GM19468 (cell line): ENCODE results near the gene ARID5B.
"Not testable (repeated sequence)": the region's sequence is repeated elsewhere in the genome, so short reads cannot be mapped to it uniquely, and the experiment has no call there.

Source experiments
- ATAC-seq: cut with Tn5 transposase; IDR thresholded peaks from one replicate; pipeline ENCODE4 v1.9.1; 2021; ENCODE audit warnings: mild to moderate bottlenecking, moderate library complexity, moderate number of reproducible peaks; ENCODE audit not compliant: unreplicated experiment; ENCODE audit errors: extremely low read depth

Gene ARID5B

DNA sequence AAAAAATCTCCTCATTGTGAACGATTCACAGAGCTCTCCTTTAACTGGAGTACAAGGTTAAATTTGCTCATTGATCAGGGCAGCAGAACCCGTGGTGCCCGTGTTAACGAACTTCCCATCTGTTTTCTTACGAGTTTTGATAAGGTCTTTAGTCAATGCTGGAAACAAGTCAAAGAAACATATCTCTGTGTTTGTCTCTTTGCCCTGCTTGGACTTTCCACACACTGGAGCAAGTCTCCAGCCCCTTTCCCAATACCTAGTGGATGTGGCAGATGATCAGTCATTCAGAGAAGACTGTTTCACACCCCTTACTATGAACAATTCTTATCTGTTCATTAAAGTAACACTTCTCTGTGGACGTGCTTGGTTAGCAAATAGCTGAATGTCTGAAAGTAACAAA, 121.3 kb downstream of the ARID5B start:
- ATAC-seq: no peak

DNA sequence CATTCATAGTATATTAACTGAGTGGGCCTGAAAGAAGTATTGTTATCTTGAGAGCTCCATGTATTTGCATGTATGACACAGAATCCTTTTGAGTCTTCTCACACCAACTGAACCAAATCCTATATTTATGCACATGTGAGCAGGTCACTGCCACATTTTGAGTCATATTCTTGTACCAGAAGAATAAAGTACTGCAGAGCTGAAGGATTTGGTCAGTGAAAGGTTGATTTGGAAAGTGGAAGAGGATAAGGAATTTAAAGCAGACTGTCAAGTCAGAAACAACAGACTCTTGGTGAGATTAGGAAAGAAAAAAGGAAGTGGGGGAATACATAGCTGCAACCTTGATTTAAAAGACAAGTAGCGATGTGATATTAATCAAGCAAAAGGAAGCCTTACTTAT, 121.8 kb downstream of the ARID5B start:
- no peak for ATAC-seq

DNA sequence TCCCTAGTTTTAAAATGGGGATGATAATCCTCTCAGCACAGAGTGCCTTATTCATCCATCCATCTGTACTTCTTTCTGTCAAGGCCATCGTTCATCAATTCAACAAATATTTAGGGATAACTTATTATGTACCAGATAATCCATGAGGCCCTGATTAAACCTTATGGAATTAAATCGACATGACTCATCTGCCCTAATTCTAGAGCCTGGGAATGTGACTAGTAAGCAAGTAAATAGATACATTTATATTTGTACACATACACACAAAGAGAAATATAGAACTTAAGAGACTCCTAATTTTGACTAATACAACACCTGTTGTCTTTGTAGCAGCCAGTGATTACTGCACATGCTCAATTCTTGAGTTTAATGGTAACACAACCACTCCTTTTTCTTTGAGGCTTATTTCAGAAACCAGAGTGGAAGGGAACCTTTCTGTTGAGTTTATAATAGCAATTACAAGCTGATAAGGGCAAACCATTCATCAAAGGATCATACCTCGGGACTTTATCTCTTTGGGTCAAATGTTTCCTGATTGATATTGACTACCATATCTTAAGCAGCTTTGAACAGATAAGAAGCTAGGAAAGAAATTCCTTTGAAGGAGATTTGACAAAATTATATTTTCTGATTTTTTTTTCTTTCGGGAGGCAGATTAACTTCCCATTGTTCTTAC, 122.7 kb downstream of the ARID5B start:
- no peak for ATAC-seq

GRCh38 chr10:62025134-62025794, 123.8 kb downstream of the ARID5B start:
- ATAC-seq: no peak

DNA sequence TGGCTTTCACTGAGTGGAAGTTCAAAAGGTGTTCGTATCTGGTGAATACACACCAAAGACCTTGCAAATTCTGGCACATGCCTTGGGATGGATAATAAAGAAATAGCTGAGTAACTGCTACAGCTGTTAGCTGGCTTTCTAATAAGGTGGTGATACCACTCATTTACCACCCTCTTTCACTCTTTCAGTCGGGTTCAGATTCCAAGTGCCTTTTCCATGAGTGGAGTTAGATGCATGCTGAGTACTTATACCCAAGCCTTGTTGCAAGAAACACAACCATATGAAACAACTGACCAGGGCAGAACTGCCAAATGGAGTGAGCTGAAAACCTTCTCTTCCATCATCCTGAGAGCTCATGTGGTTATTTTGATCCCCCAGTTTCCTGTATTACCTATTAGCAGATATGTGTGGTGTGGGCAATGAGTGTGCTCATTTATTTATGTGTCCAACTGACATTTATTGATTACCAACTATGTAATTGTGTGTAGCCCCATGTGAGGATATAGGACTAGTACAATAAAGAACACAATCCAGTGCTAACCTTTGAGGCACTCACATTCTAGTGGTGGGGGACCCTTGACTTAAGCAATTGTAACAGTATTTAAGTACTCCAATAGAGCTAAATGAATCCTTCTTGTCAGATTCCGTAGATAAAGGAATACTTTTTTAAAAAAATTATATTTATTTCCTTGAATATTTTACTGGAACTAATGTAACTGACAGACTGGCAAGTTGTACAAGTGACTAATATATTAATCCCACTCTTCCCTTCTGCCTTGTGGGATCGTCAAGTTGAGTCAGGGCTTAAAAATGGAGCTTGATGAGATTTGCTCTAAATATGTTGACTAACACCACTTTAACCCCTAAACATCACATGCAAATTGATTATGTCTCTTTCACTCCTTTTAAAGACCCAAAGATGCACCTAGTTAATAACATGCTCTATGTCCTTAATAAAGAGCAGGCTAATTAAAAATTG, 124.7 kb downstream of the ARID5B start:
- no peak for ATAC-seq

DNA sequence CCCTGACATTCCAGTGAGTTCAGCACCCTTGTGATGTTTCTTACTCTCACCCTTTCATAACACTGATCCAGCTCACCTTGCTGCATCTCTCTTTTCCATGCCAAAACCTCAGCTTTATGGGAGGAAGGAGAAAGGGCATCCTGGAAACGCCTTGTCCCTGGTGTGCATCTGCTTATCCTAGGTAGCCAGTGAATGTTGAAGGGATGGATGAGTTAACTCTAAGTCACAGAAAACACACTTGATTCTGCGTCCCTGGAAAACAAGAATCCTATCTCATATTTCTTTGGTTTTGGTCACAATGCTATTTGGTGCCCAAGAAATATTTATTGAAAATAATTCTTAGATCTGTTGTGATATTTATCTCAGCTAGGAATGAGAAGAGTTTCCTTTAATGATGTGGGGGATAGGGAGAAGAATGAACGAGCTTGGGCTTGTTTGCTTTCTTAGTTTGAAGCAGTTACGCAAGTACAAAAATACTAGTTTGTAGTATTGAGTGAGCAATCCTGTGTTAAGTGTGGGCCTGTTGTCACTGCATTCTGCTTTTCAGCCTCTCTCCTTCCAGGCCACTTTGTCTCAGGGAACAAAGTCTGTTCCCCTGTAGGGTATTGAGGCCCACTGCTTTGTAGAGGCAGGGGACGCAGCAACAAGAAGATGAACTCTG, 126.5 kb downstream of the ARID5B start:
- ATAC-seq: no peak

DNA sequence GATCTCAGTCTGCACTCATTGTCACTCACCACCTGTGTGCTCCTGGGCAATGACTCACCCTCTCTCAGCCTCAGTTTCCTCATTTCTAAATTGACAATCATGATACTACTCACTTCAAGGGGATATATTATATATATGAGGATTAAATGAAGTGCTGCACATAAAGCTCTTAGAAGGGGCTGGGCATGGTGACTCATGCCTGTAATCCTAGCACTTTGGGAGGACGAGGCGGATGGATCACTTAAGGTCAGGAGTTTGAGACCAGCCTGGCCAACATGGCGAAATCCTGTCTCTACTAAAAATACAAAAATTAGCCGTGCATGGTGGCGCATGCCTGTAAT, 127.0 kb downstream of the ARID5B start:
- not testable (repeated sequence) for ATAC-seq

- ATAC-seq: no peak
Measured at GRCh38 chr10:62029401-62029800, 127.9 kb downstream of the ARID5B start.

GRCh38 chr10:62031507-62031906, 130.0 kb downstream of the ARID5B start:
- ATAC-seq: no peak

- no peak for ATAC-seq
Measured at GRCh38 chr10:62033125-62033524, 131.6 kb downstream of the ARID5B start.

GRCh38 chr10:62034096-62034640, 132.7 kb downstream of the ARID5B start:
- ATAC-seq: no peak

- ATAC-seq: no peak
Measured at GRCh38 chr10:62036186-62037081, 134.9 kb downstream of the ARID5B start.

DNA sequence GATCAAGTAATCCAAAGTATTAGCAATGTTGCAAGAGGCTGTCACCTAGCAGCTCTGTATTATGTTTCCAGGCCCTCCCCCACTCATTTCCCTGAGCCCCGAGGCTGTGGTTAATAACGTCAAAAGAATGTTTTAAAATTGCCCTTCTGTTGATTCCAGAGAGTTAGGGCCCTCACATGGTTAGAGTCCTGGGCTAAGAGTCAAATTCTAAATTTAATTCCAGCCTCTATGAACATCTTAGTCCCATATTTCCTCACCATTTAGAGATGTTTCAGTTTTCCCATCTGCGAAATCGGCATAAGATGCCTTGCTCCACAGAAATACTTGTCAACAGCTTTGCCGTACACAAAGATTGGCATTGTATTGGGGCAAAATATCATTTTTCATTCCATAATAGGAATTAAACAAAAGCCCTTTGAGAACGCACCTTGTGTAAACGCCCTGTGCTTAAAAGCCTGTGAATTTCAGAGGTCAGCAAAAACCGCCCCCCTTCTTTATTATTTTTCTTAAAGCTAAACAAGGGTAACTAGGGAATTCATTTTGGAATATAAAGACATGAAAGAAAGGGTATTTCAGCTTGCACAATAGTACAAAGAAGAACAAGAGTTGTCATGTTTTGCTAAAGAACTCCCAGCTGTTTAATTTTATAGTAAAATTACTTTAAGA, 135.8 kb downstream of the ARID5B start:
- ATAC-seq: no peak

DNA sequence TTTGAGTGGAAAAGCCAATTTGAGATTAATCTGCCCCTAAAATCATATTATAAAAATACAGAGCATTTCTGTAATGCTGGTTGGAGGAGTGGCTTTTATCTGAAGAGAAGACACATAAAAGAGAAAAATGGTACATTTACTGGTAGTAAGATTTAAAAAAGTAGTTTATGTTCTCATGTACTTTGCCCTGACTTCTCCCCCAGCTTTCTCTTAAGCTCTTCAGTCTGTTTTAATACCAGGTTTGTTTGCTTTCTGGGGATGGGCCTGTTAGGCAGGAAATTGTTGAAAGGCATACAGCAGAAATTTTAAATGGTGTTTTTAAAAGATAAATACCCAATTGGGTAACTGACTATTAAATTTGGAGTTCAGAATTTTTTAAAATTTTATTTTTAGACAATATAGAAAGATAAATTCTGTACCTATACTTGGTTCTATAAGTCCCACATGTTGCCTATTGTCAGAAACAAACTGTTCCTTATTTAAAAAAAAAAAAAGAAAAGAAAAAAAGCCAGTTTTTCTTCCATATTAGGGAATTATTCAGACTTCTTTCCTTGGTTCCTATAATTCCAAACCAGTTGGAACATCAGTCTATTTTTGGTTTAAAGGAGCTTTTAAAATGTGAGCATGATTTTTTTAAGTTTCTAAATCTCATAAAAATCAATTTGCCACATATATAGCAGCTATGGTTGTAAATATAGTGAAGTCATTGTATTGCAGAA, 136.6 kb downstream of the ARID5B start:
- ATAC-seq: no peak

DNA sequence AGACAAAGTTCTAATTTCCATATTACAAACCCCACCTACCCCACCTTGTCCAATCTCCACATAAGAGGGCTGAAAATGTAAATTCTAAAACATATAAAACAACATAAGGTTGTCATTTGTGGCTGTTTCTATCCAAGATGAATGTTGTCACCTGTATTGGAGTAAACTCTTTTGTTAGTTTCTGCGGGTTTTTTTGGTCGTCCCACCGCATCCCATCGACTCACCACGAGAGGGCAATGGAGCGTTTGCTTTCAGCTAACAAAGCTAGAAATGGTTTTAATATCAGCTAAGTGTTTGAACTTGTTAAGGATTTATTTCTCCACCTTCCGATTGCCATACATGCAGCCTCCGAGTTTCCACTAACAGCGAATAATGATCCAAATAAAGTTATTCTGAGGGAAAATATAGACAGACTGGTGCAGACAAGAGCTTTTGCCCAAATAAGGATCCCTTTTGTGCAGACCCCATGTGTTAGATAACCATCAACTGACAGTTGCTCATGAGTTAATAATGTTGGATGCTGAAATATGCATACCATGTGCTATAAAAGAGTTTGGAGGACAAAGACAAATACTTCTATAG, 137.2 kb downstream of the ARID5B start:
- peak; percentile 37 for ATAC-seq

DNA sequence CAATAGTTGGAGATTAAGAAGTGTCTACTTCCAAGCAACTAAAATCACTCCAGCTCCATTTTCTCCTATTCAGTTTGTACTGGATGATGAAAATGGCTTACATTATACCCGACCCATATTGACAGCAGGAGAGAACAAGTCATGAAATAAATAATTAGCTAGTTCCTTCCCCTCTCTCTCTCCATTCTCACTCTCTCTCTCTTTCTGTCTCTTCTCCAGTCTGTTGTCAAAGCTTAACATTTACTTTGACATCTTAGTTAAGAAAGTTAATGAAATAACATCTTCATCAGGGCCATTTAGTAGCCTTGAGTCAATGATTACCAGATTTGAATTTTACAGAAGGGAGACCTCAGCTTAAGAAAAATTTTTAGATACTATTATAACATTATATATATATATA, 138.5 kb downstream of the ARID5B start:
- ATAC-seq: no peak

GRCh38 chr10:62040881-62041280, 139.4 kb downstream of the ARID5B start:
- no peak for ATAC-seq
